Measurements from ENCODE around the gene DSC3.

DNA sequence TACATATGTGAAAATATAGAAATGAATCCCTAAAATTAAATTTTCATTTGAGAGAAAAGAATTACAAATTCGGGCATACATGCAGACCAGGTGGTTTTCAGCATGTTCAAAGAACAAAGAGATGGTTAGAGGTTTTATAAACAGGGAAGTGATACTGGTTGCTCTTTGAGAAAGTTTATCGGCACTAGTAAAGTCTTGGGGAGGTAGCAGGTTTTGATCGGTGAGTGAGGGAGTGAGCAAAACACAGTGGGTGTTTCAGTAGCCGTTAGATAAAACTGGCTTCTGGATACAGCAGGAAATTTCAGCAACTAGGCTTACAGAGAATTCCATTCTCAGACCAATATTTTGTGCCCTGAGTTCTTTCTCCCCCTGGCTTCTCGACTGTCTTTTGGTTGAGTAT is 51.1 kb downstream of the DSC3 start:
- TF ChIP-seq FOXP2 (optimal IDR thresholded peaks at IDR 0.05; ENCODE audit: borderline replicate concordance, extremely low read depth, extremely low read length, insufficient read depth): no peak
- TF ChIP-seq POLR2AphosphoS5 (IDR thresholded peaks at IDR 0.05; ENCODE audit: low read depth, low read length): no peak
- TF ChIP-seq, protein P1, sequence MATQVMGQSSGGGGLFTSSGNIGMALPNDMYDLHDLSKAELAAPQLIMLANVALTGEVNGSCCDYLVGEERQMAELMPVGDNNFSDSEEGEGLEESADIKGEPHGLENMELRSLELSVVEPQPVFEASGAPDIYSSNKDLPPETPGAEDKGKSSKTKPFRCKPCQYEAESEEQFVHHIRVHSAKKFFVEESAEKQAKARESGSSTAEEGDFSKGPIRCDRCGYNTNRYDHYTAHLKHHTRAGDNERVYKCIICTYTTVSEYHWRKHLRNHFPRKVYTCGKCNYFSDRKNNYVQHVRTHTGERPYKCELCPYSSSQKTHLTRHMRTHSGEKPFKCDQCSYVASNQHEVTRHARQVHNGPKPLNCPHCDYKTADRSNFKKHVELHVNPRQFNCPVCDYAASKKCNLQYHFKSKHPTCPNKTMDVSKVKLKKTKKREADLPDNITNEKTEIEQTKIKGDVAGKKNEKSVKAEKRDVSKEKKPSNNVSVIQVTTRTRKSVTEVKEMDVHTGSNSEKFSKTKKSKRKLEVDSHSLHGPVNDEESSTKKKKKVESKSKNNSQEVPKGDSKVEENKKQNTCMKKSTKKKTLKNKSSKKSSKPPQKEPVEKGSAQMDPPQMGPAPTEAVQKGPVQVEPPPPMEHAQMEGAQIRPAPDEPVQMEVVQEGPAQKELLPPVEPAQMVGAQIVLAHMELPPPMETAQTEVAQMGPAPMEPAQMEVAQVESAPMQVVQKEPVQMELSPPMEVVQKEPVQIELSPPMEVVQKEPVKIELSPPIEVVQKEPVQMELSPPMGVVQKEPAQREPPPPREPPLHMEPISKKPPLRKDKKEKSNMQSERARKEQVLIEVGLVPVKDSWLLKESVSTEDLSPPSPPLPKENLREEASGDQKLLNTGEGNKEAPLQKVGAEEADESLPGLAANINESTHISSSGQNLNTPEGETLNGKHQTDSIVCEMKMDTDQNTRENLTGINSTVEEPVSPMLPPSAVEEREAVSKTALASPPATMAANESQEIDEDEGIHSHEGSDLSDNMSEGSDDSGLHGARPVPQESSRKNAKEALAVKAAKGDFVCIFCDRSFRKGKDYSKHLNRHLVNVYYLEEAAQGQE (IDR thresholded peaks at IDR 0.05; ENCODE audit: insufficient read depth in 1 of 2, low read depth in 2 of 2, low read length in 2 of 2): no peak
- no peak for TF ChIP-seq TAF1 (IDR thresholded peaks at IDR 0.05; ENCODE audit: borderline replicate concordance, insufficient read depth, low read length)
- TF ChIP-seq SIN3A (IDR thresholded peaks at IDR 0.05; ENCODE audit: borderline replicate concordance, insufficient read depth, low read length): no peak

Measured in PFSK-1 (cell line).